GM19035 (cell line): ENCODE data around the gene SMPX.

Experiments used
- ATAC-seq: cut with Tn5 transposase; IDR thresholded peaks from one replicate; pipeline ENCODE4 v1.9.1; 2021; ENCODE audit not compliant: unreplicated experiment

SMPX gene

DNA sequence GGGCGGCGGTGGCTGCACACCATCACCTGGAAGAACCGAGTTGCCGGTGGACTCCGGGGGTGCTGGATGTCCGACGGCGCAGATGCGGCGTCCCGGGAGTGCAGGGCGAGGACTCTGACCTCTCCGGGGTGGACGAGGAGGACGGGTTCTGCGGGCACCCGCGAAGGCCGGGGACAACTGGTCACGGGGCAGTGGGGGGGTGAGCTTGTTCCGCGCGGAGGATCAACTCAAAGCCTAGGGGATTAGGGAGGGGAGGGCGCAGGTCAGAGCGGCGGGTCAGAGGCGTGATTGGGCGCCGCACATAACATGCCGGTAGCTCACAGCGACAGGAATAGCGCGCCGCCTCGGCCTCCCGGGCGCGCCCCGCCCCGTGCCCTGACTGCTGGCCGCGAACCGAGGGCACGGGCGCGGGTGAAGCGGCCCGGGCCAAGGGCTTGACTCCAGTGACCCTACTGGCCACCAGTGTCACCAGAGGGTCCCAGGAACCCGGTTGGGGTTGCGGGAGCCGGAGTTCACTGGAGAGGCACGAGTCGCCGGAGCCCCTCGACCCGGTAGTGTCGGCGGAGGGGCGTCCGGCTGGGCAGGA lies 99.7 kb downstream of the SMPX start, which contains the start of gene KLHL34:
Gene KLHL34, minus strand, starts transcription at position 179 of the 586 bp plus-strand sequence. CDS start 542 bp downstream, outside the sequence.
- no peak for ATAC-seq

DNA sequence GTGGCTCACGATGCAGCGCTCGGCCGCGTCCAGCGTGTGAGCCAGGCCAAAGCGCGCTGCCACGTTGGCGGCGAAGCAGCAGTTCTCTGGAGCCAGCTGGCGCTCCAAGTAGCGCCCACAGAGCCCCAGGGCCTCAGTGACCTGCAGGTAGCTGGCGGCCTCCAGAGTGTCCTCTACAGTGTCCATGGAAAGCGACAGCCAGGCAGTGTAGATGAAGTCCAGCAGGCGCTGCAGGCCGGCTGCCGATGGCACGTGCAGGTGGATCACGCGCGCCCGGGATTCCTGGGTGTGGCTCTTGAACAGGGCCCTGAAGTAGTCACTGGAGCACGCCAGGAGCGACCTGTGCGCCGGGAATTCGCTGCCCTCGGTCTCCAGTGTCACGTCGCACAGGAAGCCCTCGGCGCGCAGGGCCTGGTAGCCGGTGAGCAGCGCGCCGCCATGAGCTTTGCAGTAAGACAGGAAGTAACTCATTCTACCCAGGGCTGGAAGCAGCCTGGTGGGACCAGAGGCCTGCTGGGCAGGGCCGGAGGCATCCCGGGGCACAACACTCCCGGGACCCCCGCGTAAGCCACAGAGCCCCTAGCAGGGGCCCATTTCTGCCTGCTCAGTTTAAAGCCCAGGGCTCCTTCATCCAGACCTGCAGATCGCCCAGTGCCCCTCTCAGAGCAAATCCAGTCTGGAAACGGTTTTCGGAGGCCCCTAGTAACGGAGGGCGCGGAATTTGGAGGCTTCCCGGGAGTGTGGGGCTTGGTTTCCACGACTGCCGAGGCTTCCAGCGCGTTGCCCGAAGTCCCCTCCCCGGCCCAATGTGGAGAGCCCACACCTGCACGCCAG lies 100.4 kb downstream of the SMPX start:
- ATAC-seq: no peak

DNA sequence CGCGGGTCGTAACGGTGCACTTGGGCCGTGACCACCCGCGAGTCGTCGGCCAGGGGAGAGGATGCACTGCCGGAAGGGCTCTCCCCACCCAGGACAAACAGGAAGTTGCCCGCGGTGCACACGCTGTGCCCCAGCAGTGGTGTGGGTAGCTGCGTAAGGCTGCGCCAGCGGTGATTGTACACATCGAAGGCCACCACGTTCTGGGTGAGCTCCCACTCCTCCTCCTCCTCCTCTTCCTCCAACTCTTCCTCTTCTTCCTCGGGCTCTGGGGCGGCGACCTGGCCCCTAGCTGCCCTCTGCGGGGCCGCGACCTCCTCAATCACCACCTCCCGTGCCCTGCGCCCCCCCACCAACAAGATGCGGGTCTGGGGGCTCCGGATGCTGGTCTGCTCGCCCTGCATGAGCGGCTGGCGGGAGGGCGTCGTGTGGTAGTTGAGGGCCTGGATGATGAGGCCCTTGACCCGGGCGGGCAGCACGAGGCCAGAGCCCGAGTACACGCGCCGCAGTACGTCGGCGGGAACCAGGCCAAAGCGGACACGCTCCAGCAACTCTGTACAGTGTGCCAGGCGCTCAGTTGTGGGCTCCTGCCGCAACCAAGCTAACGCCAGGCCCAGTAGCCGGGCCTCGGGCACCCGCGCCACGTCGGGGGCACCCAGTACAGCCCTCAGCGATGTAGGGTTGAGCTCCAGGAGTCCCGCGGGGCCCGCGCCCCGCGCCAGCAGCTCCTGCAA lies 101.2 kb downstream of the SMPX start:
- no peak for ATAC-seq
